ENCODE results near the gene AGPAT4.

Gene AGPAT4

DNA sequence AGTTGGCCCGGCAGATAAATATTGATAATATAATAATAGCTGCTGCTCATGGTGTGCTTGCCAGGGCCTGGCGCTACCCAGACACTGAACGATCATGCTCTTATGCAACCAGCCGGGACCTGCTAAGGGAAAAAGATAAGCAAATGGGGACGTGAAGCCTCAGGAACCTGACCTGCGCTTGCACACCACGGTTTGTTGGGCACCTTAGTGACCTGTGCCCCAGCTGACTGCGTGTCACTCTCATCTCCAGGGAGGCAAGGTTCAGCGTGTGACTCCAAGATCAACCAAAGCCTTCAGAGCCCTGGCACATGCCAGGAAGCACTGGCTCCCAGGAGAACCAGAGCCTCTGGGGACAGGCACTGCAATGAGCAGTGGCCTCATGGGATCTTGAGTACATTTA is 111.1 kb downstream of the AGPAT4 start:
- no peak for DNase-seq

DNA sequence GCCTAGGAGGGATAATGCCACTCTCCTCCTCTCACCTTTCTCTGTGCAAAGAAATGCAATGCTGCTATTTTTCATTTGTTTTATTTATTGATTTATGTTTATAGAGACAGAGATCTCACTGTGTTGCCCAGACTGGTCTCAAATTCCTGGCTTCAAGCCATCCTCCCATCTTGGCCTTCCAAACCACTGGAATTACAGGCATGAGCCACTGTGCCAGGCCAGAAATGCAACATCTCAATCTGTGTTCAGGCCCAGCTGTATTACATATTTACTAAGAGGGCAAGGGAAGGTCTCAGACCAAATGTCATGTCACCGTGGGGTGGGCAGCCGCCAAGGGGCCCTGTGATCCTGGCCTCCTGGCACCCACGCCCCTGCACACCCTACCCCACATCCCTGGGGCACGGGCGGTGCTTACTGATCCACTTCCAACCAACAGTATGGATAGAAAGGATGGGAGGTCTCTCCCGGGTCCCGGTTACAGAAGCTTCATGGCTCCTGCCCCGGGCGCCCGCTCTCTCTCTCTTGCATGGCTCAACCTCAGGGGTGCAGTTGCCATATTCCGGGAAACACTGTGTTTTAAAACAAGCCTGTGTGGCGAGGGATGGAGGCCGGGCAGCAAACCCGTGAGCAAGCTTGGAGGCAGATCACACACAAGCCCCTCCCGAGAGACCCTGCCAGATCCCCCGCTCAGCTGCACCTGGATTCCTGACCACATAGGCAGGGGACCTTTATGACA is 111.8 kb downstream of the AGPAT4 start:
- DNase-seq, result no peak

DNA sequence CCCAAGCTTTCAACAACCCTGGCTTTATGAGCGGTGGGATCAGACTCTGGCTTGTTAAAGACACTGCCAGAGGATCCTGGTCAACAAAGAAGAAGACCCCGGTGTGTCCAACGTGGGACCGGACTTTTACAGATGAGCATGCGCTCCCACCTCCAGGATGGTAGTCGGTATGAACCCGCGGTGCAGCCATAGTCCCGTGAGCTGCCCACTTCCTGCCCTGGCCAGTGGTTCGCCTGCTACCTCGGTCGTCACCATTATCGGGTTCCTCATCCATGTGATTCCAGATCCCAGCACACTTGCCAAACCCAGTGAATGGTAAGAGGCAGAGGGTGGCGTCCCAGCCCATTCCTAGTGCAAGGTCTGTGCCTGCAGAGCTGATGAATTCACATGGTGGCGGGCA is 112.7 kb downstream of the AGPAT4 start:
- no peak for DNase-seq

DNA sequence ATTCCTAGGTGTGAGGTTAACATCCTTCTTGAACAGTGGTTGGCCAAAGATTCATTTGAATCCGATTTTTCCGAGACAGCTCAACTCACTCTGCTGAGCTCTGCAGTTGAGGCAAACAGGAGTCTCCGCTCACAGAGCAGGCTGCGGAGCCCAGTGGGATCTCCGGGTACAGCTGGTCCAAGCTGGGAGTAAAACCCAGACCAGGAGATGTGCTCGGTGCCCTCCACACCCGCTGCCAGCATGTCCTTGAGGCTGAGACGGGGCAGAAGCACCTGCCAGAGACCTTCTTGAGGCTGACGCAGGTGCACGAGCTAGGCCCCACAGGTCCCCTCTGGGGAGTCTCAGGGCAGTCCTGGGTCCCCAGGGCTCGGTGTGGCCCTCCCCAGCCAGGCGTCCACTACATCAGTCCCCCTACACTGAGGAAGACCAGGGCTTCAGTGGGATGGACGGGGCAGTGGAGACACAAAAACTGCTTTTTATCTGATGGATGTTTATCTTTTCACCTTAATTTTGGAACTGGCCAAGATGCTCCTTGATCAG is 119.0 kb downstream of the AGPAT4 start:
- no peak for DNase-seq

DNA sequence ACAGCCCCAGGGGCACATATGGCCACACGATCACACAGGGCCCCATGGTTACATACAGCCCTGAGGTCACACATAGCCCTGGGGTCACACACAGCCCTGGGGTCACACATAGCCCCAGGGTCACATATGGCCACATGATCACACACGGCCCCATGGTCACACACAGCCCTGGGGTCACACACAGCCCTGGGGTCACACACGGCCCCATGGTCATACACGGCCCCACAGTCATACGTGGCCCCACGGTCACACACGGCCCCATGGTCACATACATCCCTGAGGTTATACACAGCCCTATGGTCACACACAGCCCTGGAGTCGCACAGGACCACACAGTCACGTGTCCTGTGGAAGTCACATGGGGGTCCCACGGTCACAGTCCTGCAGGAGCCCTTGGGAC is 120.1 kb downstream of the AGPAT4 start:
- DNase-seq, result no peak

DNA sequence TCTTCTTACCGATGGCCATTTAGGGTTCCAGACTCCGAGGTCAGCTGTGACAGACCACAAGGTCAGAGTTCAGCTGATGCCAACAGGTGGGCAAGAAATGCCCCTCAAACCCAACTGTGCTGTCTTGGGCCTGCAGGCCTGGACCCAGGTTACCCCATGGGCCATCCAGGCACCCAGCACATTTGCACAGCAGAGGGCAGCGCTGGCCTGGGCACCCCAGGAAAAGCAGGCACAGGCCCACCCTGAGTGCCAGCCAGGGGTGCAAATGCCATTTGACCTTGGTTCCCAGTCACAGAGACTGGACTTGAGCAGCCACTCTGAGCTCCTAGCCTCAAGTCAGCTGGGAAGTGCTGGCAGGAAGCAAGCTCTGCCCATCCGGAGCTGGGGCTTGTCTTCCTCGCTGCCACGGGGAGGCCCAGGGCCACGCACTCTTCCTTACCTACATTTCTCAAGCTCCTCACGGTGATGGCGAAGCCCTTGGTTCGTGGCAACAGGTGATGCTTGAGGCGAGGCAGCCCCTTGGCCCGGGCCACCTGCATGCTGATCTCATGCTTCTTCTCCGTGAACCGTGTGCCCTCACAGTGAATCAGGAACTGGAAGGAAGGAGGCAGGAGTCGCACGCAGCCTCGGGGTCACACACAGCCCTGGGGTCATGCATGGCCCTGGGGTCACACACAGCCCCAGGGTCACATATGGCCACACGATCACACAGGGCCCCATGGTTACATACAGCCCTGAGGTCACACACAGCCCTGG is 120.8 kb downstream of the AGPAT4 start:
- DNase-seq, result no peak

DNA sequence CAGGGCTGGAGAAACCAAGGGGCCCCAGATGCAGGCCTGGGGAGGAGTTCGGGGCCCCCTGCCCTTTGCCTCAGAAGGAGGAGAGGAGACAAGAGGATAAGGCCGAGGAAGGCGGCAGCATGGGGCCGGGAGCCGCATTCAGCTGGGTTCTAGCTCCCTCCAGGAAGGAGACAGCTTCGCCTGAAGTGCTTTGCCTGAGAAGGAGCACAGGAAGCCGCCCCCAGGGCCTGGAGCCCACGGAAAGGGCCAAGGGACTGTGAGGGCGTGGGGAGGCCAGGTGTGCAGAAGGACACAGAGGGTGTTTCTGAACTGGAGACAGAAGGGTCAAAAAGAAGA is 121.4 kb downstream of the AGPAT4 start:
- DNase-seq, result no peak

DNA sequence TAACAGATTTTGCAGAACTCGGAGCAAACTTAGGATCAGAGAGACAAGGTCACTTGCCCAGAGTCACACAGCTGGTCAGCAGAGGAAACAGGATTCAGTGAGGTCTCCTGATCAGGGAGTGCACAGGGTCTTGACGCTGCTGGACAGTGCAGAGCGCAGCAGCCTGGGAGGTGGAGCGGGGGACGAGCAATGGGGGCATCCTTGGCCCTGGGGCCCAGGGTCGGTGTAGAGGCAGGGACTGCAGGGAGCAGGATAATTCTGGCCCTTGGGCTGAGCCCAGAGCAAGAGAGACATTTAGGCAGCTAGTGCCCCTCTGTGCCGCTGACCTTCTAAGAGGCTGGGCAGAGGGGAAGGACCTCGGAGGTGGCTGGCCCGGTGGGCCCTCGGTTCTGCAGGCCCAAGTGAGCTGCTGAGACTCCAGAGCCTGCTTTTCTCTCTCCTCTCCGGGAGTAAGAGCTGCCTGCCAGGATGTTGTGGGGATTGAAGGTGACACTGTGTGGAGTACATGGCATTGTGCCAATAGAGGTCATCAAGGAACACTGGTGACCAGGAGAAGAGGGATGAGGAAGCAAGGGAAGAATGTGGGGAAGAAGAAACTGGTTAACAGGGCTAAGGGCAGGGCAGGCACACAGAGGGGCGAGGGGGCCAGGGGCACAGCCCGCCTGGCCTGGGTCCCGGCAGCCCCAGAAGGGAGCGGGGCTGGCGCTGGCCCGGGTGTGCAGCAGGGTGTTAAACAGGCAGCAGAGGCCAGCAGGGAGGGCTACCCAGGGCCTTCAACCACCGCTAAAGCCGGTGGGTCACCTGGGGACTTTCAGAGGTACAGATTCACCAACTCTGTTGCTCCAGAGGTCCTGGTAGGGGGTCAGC is 122.0 kb downstream of the AGPAT4 start:
- DNase-seq, result no peak

DNA sequence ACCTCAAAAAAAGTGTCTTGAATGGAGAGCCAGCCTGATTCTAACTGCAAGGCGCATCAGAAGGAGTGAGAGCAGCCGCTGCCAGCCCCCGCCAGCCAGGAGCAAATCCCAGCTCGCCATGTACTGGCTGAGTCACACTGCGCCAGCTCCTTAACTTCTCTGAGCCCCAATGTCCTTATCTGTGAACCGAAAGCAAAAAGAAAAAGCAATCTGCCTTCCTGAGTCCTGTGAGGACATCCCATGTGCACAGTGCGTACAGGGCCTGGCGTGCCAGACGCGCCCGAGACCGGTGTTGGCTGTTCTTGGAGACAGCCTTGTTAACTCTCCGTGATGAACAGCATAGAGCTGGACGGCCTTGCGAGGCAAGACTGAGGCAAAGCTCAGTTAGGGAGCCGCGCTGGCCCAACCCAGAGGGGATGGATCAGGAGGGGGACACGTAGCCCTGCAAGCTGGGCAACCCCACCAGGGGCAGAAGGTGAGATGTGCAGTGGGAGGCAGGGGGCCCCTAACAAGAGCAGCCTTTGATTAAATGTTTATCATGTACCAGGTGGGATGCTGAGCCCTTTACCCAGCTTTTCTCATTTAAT is 122.7 kb downstream of the AGPAT4 start:
- DNase-seq, result no peak

DNA sequence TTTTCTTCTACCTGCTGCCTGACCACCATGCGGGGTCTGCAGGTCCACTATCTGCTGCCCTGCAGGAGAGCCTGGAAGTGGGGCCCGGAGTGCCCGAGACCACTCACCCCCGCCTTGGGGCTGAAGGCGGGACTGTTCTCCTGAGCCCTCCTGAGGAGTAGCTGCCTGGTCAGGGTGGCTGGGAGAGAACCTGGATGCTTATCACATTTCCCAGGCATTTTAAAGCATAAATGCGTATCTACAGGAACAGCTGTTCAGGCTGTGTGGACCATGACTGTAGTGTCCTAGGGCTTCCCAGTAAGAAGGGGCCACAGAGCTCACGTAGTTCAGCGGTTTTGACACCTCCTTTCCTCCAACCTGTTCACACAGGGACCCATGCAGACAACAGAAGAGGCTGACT is 123.3 kb downstream of the AGPAT4 start:
- no peak for DNase-seq

DNA sequence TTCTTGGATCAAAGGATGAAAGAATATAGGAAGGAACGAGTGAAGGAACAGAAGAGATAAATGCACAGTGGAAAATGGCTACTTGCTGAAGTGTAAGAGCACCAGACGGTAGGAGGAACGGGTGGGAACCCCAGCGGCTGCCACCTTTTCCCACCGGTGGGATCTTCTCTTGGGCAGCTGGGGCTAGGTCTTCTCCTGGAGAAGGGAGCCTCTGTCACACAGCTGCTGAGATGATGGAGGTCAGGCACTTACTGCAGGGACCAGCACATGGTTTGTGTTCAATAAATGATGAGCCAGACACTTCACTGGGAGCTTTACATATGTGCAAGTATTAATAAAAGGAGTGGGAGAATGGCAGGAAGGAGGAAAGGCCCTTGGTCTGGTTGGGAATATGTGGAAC is 123.7 kb downstream of the AGPAT4 start:
- DNase-seq, result no peak

DNA sequence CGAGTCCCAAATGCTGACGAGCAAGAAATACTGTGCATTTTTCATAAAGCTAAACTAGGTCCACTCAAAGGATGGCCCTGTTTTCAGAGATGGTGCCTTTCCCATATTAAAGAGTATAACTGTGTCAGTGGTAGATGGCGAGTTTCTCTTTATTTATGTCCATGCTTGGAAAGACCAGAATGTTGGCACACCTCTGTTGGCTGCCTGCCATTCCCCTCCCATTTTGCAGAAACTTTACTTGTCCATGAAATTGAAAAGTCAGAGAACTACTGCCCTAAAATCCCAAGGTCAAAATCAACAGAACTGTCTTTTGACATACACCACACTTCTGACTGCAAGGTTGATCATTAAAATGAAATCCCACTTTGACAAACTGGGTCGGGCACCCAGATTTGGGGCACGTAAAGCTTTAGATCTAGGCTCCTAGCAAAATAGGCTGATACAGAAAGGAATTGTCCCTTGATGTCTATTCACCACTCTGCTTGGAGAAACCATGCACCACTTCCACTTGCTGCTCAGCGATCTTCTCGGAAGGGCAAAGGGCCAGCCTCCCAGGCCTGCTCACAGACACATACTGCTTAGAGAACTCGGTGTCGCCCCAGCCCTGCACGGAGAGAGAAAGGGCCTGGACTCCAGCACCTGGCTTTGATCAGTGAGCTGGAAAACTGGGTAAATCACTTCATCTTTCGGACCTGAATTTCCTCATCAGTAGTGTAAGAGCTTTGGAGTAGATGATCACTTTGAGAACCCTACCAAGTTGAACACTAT is 130.0 kb downstream of the AGPAT4 start:
- DNase-seq, result no peak

DNA sequence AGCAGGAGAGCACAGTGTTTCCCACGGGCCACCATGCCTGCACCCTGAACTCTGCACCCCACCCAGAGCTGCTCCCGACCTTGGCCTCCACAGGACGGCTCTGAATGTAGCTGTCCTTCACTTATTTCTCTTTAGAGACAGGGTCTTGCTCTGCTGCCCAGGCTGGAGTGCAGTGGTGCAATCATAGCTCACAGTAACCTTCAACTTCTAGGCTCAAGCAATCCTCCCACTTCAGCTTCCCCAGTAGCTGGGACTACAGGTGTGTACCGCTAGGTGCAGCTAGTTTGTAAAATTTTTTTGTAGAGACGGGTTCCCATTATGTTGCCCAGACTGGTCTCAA is 130.9 kb downstream of the AGPAT4 start:
- DNase-seq, result no peak

DNA sequence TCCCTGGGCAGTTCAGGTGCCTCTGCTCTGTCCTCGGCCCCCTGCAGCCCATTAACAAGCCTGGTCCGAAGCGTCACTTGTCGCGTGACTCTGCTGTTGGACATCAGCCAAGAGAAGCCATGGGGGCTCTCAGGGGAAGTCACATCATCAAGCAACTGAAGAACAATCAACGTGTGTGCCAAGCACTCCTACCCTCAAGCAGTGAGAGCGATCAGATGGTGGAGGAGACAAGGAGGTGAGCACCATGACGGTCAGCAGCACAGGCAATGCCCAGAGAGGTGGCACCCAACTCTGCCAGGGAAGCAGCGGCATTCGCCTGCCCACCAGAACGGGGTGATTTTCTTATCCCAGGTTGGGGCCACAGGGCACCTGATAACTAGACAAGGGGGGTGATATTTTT is 132.7 kb downstream of the AGPAT4 start:
- no peak for DNase-seq

DNA sequence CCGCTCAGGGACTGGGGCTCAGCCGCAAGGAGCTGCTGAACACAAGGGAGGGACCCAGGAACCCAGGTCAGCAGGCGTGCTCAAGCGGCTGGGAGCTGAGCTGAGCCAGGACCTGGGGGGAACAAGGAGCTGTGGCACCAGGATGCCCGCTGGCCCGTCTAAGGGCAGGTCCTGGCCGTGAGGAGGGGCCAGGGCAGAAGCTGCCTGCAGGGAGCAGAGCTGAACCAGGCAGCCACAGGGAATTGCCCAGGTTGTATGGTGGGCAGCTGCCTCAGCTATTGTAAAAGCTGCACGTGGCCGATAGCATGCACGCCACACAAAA is 133.3 kb downstream of the AGPAT4 start:
- no peak for DNase-seq

DNA sequence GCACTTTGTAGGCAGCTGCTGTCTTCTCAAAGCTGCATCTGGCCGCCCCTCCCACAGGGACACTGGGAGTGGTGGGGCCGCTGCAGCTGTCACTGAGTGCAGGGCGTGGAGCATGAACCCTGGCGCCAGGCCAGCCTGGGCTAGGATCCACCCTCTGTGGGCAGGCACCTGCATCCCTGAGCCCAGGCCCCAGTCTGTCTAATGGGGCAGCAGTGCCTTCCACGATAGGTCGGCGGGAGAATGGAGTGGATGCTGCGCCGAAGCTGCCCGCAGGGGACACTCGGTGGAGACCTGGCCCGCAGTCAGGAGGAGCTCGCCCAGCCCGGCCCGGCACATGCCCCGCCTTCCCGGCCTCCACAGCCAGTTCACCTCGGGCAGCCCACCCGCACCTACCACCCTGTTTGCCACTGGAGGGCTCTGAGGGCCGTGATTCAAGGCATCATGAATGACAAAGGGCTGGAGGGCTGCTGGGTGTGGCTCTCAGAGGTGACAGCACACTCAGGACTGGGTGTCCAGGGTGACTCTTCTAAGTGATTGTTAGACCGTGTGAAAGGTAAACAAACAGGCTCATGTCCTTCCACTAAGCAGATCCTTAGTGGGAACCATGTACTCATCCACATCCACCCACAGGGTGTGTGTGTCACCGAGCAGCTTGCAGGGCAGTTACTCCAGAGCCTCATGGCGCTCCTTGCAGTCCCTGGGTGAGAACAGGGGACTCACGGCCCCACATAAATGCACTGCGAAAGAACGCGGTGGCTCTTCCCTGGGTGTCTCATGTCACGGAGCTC is 133.9 kb downstream of the AGPAT4 start:
- no peak for DNase-seq

DNA sequence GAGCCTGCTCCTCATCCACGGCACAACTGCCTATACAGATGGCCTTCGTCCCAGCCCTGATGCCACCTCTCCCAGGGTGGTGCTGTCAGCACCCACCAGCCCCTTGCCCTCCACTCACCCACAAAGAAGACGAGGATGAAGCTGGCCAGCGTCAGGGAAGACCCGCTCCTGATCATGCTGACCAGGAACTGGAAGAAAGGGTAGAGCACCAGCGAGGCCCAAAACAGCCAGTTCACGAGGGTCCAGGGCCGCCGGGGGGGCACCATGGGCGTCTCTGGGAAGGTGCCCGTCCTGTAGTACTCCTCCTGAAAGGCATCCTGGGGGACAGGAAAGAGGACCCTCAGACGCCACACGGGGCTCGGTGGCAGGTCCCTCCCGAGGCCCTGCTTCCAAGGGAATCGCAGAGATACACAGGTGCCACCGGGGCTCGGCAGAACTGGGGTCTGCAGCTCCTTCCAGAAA is 134.5 kb downstream of the AGPAT4 start:
- DNase-seq, result no peak

DNA sequence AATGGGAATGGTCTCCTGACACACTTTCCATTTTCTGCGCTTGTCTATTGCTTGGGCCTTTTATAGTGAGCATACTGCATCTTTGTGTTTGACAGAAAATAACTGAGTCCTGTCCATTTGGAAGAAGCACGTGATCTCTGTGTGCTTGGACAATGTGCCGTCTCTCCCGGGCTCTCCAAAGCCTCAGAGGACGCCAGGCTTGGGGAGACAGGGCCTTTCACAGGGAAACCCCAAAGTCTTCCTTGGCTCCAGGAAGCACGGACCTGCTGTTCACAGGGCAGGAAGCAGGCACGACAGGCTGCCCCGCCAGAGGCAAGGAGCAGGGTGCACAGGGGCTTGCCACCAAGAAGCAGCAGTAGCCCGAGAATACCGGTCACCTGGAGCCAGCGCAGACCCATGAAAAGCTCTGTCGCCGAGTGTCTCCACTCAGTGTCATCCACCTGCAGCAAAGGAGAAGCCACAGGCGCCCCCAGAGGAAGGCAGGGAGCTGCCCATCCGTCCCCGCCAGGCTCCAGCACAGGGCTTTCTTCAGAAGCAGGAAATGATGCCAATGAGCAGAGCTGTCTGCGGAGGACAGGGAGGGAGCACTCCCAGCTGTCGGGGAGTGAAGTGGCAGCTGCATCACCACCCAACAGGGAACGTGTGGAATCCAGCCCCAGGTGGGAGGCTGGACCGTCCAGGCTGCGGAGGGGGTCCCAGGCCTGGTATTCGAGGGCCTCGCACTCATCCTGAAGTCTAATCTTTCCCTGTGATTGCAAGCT is 135.1 kb downstream of the AGPAT4 start:
- no peak for DNase-seq

DNA sequence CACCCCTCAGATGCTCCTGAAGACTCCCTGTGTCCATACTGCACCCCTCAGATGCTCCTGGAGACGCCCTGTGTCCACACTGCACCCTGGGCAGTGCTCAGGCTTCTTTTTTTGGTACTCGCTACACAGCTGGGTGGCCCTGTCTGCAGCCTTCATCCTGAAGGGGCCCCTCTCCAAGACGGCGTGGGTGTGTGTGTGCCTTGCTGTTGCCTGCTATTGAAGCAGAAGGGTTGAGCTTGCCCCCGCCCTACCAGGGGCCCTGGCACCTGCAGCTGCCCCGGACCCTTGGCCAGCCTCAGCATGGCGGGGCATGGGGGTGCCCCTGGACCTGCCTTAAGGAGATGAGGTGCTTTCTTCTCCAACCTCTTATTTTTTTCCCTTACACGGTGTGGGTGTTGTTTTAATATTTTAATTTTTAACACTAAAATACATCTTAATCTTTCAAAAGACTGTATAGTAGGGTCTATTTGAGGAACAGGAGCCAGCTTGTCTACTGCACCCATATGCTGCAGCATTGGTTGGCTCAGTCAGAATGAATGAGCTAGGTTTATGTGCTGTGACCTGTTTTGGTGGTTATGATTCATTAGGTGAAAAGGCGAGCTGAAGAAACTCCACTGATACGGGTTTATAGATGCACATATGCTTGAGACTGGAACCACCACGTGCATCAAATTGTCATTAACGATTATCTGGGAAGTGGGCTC is 135.9 kb downstream of the AGPAT4 start:
- no peak for DNase-seq

DNA sequence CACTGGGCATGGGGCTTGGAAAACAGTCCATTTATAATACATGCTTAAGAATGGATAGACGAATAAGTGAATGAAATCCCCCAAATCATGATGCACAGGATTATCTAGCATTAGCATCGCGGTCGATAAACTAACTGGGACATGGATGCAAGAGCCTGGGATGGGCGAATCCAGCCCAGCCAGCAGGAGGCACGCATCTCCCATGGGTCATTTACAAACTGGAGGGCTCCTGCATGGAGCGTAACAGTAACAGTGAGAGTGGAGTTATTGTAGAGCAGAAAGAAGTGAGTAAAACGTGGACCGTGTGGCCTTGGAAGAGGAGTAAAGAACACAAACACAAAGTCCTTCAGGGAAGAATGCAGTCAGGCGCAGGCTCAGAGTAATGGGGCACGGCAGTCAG is 136.5 kb downstream of the AGPAT4 start:
- no peak for DNase-seq
